HepG2 (cell line): ENCODE measurements around the gene IQSEC1. TPM values are rescaled to one million over a fixed set of nuclear protein-coding genes. Genes with fewer than 3 reads are reported as not detected.

Source experiments
- ATAC-seq: fragments of 200-7000 bp; cut with Tn5 transposase; 3 replicates; pipeline ENCODE4 v1.9.1; 2020; ENCODE audit warnings: mild to moderate bottlenecking, moderate library complexity
- BruUV-seq: library from RNA; stranded (reverse); fragments of 400-500 nt; replicated peaks from 2 replicates; lab custom pipeline; 2021; lab: Mats Ljungman, UMichigan
- CTCF ChIA-PET: fragments of 300-600 bp; formaldehyde crosslinking; extraction: SDS; loops from one replicate; lab custom pipeline; 2021; ENCODE audit warnings: low total read pairs, inconsistent platforms, low intra/inter-chr PET ratio; lab: Yijun Ruan, JAX
- POLR2A ChIA-PET: fragments of 350-600 bp; sonication (Branson Sonifier 250); formaldehyde crosslinking; loops from one replicate; lab custom pipeline; 2020; ENCODE audit warnings: antibody characterized with exemption, inconsistent platforms; lab: Yijun Ruan, JAX
- DNase-seq: peaks from one replicate; pipeline ENCODE4 v3.0.0-alpha.2; 2015; ENCODE audit warnings: low spot score
- FAIRE-seq: peaks from 3 replicates; lab custom pipeline; 2011; peaks lifted over from hg19 to GRCh38; lab: Jason Lieb, UNC
- H2AFZ ChIP-seq: one replicate; pipeline ENCODE4 v1.6.1; 2011; ENCODE audit warnings: low read length, inconsistent platforms
- H3K27ac ChIP-seq: fragments of 300-600 bp; 3 replicates; pipeline ENCODE4 v1.8.0; 2011; ENCODE audit warnings: mixed run types, mild to moderate bottlenecking, mixed read lengths, low read length, inconsistent platforms; ENCODE audit not compliant: insufficient read depth; ENCODE audit errors: extremely low read length
- H3K27me3 ChIP-seq, 2 experiments: fragments of 200-600 bp in 1 of 2; 2 replicates in 1 of 2; 3 replicates in 1 of 2; pipeline versions ENCODE4 v1.6.0 to v1.8.0; 2011; ENCODE audit warnings: low read length in 2 of 2, mild to moderate bottlenecking in 2 of 2, moderate library complexity in 2 of 2, inconsistent platforms in 1 of 2; ENCODE audit not compliant: insufficient read depth in 2 of 2, control insufficient read depth in 1 of 2
- H3K36me3 ChIP-seq, 2 experiments: fragments of 200-600 bp in 1 of 2; replicated peaks in 1 of 2; 2 replicates in 1 of 2; 3 replicates in 1 of 2; pipeline versions ENCODE4 v1.5.1 to v1.8.0; 2011; ENCODE audit warnings: low read length in 2 of 2, inconsistent platforms in 1 of 2; ENCODE audit not compliant: insufficient read depth in 2 of 2, control insufficient read depth in 1 of 2
- H3K4me1 ChIP-seq: 2 replicates; pipeline ENCODE4 v1.5.1; 2012; ENCODE audit warnings: low read length, inconsistent platforms; ENCODE audit not compliant: insufficient read depth
- H3K4me2 ChIP-seq: 2 replicates; pipeline ENCODE4 v1.6.0; 2011; ENCODE audit warnings: low read depth, low read length, inconsistent platforms
- H3K4me3 ChIP-seq, 3 experiments: fragments of 200-600 bp in 1 of 3; sonication (generic), shearing (Covaris generic) in 1 of 3; replicated peaks in 1 of 3; 2 replicates each; pipeline ENCODE4 v1.5.1; 2011 to 2016; ENCODE audit warnings: low read length in 3 of 3, inconsistent platforms in 2 of 3, low read depth in 2 of 3, mild to moderate bottlenecking in 2 of 3, control low read depth in 1 of 3, mixed read lengths in 1 of 3; ENCODE audit not compliant: insufficient read depth in 1 of 3
- H3K79me2 ChIP-seq: one replicate; pipeline ENCODE4 v1.6.1; 2011; ENCODE audit warnings: low read length, inconsistent platforms; ENCODE audit not compliant: insufficient read depth
- H3K9ac ChIP-seq: 2 replicates; pipeline ENCODE4 v1.6.0; 2011; ENCODE audit warnings: mild to moderate bottlenecking, low read depth, low read length, inconsistent platforms; ENCODE audit not compliant: insufficient read depth
- H3K9me3 ChIP-seq: 2 replicates; pipeline ENCODE4 v1.5.1; 2012; ENCODE audit warnings: mild to moderate bottlenecking, low read length
- H4K20me1 ChIP-seq: 2 replicates; pipeline ENCODE4 v1.6.0; 2011; ENCODE audit warnings: inconsistent platforms, mild to moderate bottlenecking, low read length, moderate library complexity; ENCODE audit not compliant: insufficient read depth
- E2F1 ChIP-seq: sonication (generic); formaldehyde crosslinking; IDR thresholded peaks from 2 replicates; pipeline ENCODE4 v1.5.0; 2020; ENCODE audit warnings: missing genetic modification reagents
- FOSL1 ChIP-seq: sonication (generic); formaldehyde crosslinking; IDR thresholded peaks from 2 replicates; pipeline ENCODE4 v1.9.0; 2021; ENCODE audit warnings: missing genetic modification reagents, borderline replicate concordance
- HINFP ChIP-seq: sonication (generic); formaldehyde crosslinking; IDR thresholded peaks from 2 replicates; pipeline ENCODE4 v1.4.0; 2020; ENCODE audit warnings: low read depth, mild to moderate bottlenecking, missing genetic modification reagents
- JUNB ChIP-seq: sonication (generic); formaldehyde crosslinking; IDR thresholded peaks from 2 replicates; pipeline ENCODE4 v1.8.0; 2022; ENCODE audit warnings: missing genetic modification reagents, mild to moderate bottlenecking, borderline replicate concordance
- MTERF4 ChIP-seq: sonication (generic); formaldehyde crosslinking; IDR thresholded peaks from 2 replicates; pipeline ENCODE4 v1.8.0; 2023; ENCODE audit warnings: mild to moderate bottlenecking, missing genetic modification reagents
- MXD4 ChIP-seq: IDR thresholded peaks from 2 replicates; pipeline ENCODE4 v1.6.1; 2016; ENCODE audit warnings: mild to moderate bottlenecking, missing biosample characterization, missing genetic modification reagents
- NCOA1 ChIP-seq: sonication (generic); formaldehyde crosslinking; IDR thresholded peaks from 2 replicates; pipeline ENCODE4 v1.9.0; 2021; ENCODE audit warnings: missing genetic modification reagents
- NR2C2 ChIP-seq: sonication (generic); formaldehyde crosslinking; IDR thresholded peaks from 2 replicates; pipeline ENCODE4 v1.4.0; 2020; ENCODE audit warnings: missing genetic modification reagents, mild to moderate bottlenecking, moderate library complexity, borderline replicate concordance
- RFXANK ChIP-seq: IDR thresholded peaks from 2 replicates; pipeline ENCODE4 v1.6.1; 2016
- TCF12 ChIP-seq, 2 experiments: fragments of 450-650 bp in 1 of 2; sonication (generic) in 1 of 2; formaldehyde crosslinking in 1 of 2; IDR thresholded peaks; 2 replicates each; pipeline versions ENCODE4 v1.6.1 to v1.8.0; 2017 to 2022; ENCODE audit warnings: antibody characterized with exemption in 1 of 2, mild to moderate bottlenecking in 1 of 2, missing genetic modification reagents in 1 of 2, moderate library complexity in 1 of 2
- TSC22D2 ChIP-seq: sonication (generic); formaldehyde crosslinking; IDR thresholded peaks from 2 replicates; pipeline ENCODE4 v1.5.1; 2020; ENCODE audit warnings: missing genetic modification reagents, mild to moderate bottlenecking, borderline replicate concordance
- ZFAT ChIP-seq: sonication (generic); formaldehyde crosslinking; conservative IDR thresholded peaks from 2 replicates; pipeline ENCODE4 v1.8.1; 2023; ENCODE audit warnings: missing genetic modification reagents, inconsistent platforms
- ZNF331 ChIP-seq: sonication (generic); formaldehyde crosslinking; IDR thresholded peaks from 2 replicates; pipeline ENCODE4 v1.4.0; 2020; ENCODE audit warnings: missing genetic modification reagents
- ZNF512 ChIP-seq: sonication (generic); formaldehyde crosslinking; IDR thresholded peaks from 2 replicates; pipeline ENCODE4 v1.4.0; 2020; ENCODE audit warnings: mild to moderate bottlenecking, missing genetic modification reagents
- ZNF572 ChIP-seq: sonication (generic); formaldehyde crosslinking; IDR thresholded peaks from 2 replicates; pipeline ENCODE4 v1.5.1; 2020; ENCODE audit warnings: mild to moderate bottlenecking, missing genetic modification reagents
- ZNF713 ChIP-seq: sonication (generic); formaldehyde crosslinking; IDR thresholded peaks from 2 replicates; pipeline ENCODE4 v1.4.0; 2020; ENCODE audit warnings: mild to moderate bottlenecking, missing genetic modification reagents
- WGBS: methylation state at CpG from one replicate; pipeline ENCODE4 v1.1.6; 2017; ENCODE audit warnings: low lambda C conversion rate; 5-methylcytosine and 5-hydroxymethylcytosine counted together
- in situ Hi-C: cut with HindIII; loops from 2 replicates; pipeline ENCODE4 v1.10.0; 2017; ENCODE audit warnings: low pct_unique_long_range_greater_than_20kb; ENCODE audit not compliant: extremely low pct_ligation_motif_present
- intact Hi-C: fragments of 100-400 bp; cut with micrococcal nuclease; formaldehyde crosslinking; loops from one replicate; pipeline ENCODE4 v1.10.0; 2022; ENCODE audit not compliant: unreplicated experiment
- polyA plus RNA-seq, 8 experiments: library from polyadenylated mRNA; depleted of rRNA in 3 of 8; stranded (reverse) in 7 of 8; unstranded in 1 of 8; fragments of >200 nt; fragmentation: Illumina TruSeq in 4 of 8; extraction: Trizol in 4 of 8; gene quantifications; 2 replicates each; pipeline versions ENCODE4 v1.2.1 to v1.2.3, GENCODE V29; 2011 to 2016; ENCODE audit warnings: low read depth in 4 of 8, missing spikeins in 1 of 8, mixed read lengths in 1 of 8; ENCODE audit not compliant: insufficient read depth in 1 of 8
- total RNA-seq, 5 experiments: library from RNA; depleted of rRNA; stranded (reverse); fragments of >200 nt; fragmentation: Illumina TruSeq; extraction: Trizol; gene quantifications; 2 replicates each; pipeline ENCODE4 v1.2.3, GENCODE V29; 2016; ENCODE audit warnings: low read depth in 1 of 5

Gene IQSEC1
- total and polyA plus RNA-seq, 2 of the 13 experiments (the other 11 are each of a cell fraction or from before 2014, with no cell fraction given): 17.4 to 20.2 TPM

GRCh38 chr3:12926660-12927059 lies 146.6 kb downstream of the IQSEC1 start:
- peaks cover 31% of the 10 kb centered on the region for H4K20me1 ChIP-seq
- no peak overlapping the region for H2AFZ ChIP-seq
- no peak overlapping the region for H3K4me2 ChIP-seq
- no peaks in the 10 kb centered on the region for H3K27me3 ChIP-seq
- no peak for FAIRE-seq
- no peaks in the 10 kb centered on the region for H3K4me1 ChIP-seq
- ChIA-PET CTCF (no interaction called here), POLR2A (no interaction called here)
- no peaks in the 10 kb centered on the region for H3K79me2 ChIP-seq
- H3K27ac ChIP-seq: no peak overlapping the region
- ATAC-seq: no peak
- no peak overlapping the region for H3K4me3 ChIP-seq
- in situ Hi-C loops: no loop called here
- DNase-seq: no peak
- TF ChIP-seq ZNF331 (no peak), NCOA1 (no peak), E2F1 (CRISPR knock-in tag) (no peak), RFXANK (CRISPR knock-in tag) (no peak), TSC22D2 (CRISPR knock-in tag) (no peak), TCF12 (IDR thresholded peaks at IDR 0.05) (no peak), TCF12 (CRISPR knock-in tag; IDR thresholded peaks at IDR 0.05) (no peak), ZNF713 (CRISPR knock-in tag) (no peak), HINFP (CRISPR knock-in tag) (no peak), NR2C2 (CRISPR knock-in tag) (no peak), ZFAT (CRISPR knock-in tag) (no peak), MXD4 (CRISPR knock-in tag) (no peak), MTERF4 (CRISPR knock-in tag) (no peak), FOSL1 (CRISPR knock-in tag) (no peak), ZNF572 (CRISPR knock-in tag) (no peak), ZNF512 (CRISPR knock-in tag) (no peak), JUNB (CRISPR knock-in tag) (no peak)
- intact Hi-C loops: no loop called here
- no CpG with 5 or more reads among the region's 7 CpGs for WGBS
- H3K9ac ChIP-seq: no peak overlapping the region
- H3K9me3 ChIP-seq: no peaks in the 10 kb centered on the region
- no TSS peak for BruUV-seq
- peaks cover 57 to 87% of the 10 kb centered on the region in 2 experiments for H3K36me3 ChIP-seq
